Astrocyte (in vitro differentiated cells and primary cell): ENCODE measurements around the gene POU6F2.

Experiments
- CTCF ChIP-seq: IDR thresholded peaks from 2 replicates; pipeline ENCODE4 v1.5.1; 2011; ENCODE audit warnings: low read depth, mild to moderate bottlenecking, inconsistent platforms, low read length, moderate library complexity; ENCODE audit not compliant: insufficient read depth
- EZH2 ChIP-seq: IDR thresholded peaks from 2 replicates; pipeline ENCODE4 v1.6.1; 2012; ENCODE audit warnings: mild to moderate bottlenecking, low read length, inconsistent platforms; ENCODE audit not compliant: insufficient read depth

- no peak for TF ChIP-seq CTCF
- TF ChIP-seq EZH2, result no peak
These were observed 57.4 kb downstream of the POU6F2 start for GRCh38 chr7:39035156-39035555.
